HCT116 (cell line): Measurements from ENCODE around the gene EPC1. TPM values are rescaled to one million over a fixed set of nuclear protein-coding genes. Genes with fewer than 3 reads are reported as not detected.

ENCODE experiments used
- ATAC-seq: fragments of 200-7000 bp; cut with Tn5 transposase; 2 replicates; pipeline ENCODE4 v1.9.1; 2020; ENCODE audit warnings: mild to moderate bottlenecking, moderate library complexity
- BruUV-seq: library from RNA; stranded (reverse); fragments of 400-500 nt; replicated peaks from 2 replicates; lab custom pipeline; 2021; lab: Mats Ljungman, UMichigan
- CTCF ChIA-PET: fragments of 300-600 bp; sonication (Branson Sonifier 250); formaldehyde crosslinking; loops from one replicate; lab custom pipeline; 2021; ENCODE audit warnings: antibody characterized with exemption; lab: Charles Lee
- POLR2A ChIA-PET: fragments of 300-600, 350-600 bp; sonication (Branson Sonifier 250); formaldehyde crosslinking; loops from one replicate; lab custom pipeline; 2021; ENCODE audit warnings: antibody characterized with exemption; lab: Charles Lee
- RAD21 ChIA-PET, 2 experiments: fragments of 300-600 bp; sonication (Branson Sonifier 250); formaldehyde crosslinking; loops; one replicate each; lab custom pipeline; 2023; ENCODE audit warnings: low total read pairs in 2 of 2; ENCODE audit not compliant: uncharacterized antibody in 2 of 2, unreplicated experiment in 2 of 2, low non-redundant PET in 1 of 2; lab: Charles Lee
- DNase-seq: peaks from one replicate; pipeline ENCODE4 v3.0.0-alpha.2; 2010; ENCODE audit warnings: low read depth, low spot score
- H2AFZ ChIP-seq: fragments of 200-600 bp; shearing (Covaris generic), sonication (generic); 2 replicates; pipeline ENCODE4 v1.6.1; 2017; ENCODE audit warnings: low read depth, mixed run types, mixed read lengths, antibody characterized with exemption, low read length; ENCODE audit not compliant: poor library complexity, severe bottlenecking
- H3K27ac ChIP-seq: 2 replicates; pipeline ENCODE4 v1.5.1; 2012; ENCODE audit warnings: low read depth, low read length
- H3K27me3 ChIP-seq: fragments of 200-600 bp; sonication (generic); 2 replicates; pipeline ENCODE4 v1.6.1; 2016; ENCODE audit warnings: mixed run types, low read length, mixed read lengths; ENCODE audit not compliant: insufficient read depth
- H3K36me3 ChIP-seq, 2 experiments: fragments of 200-500 bp in 1 of 2; fragments of 200-600 bp in 1 of 2; sonication (Bioruptor generic) in 1 of 2; sonication (generic) in 1 of 2; 2 replicates each; pipeline versions ENCODE4 v1.5.1 to v1.6.1; 2014 to 2016; ENCODE audit warnings: low read length in 2 of 2, inconsistent platforms in 1 of 2, mixed read lengths in 1 of 2, mixed run types in 1 of 2; ENCODE audit not compliant: insufficient read depth in 2 of 2, control insufficient read depth in 1 of 2
- H3K4me1 ChIP-seq, 2 experiments: fragments of 200-600 bp in 1 of 2; sonication (generic) in 1 of 2; 2 replicates each; pipeline versions ENCODE4 v1.5.1 to v1.6.1; 2012 to 2017; ENCODE audit warnings: low read length in 2 of 2, inconsistent platforms in 1 of 2, mild to moderate bottlenecking in 1 of 2, mixed read lengths in 1 of 2, mixed run types in 1 of 2, moderate library complexity in 1 of 2; ENCODE audit not compliant: insufficient read depth in 2 of 2, control insufficient read depth in 1 of 2
- H3K4me2 ChIP-seq: fragments of 200-600 bp; sonication (generic); 2 replicates; pipeline ENCODE4 v1.6.1; 2017; ENCODE audit warnings: mixed run types, low read length, mixed read lengths
- H3K4me3 ChIP-seq, 2 experiments: fragments of 200-600 bp in 1 of 2; sonication (generic) in 1 of 2; replicated peaks in 1 of 2; 2 replicates each; pipeline ENCODE4 v1.5.1; 2011 to 2016; ENCODE audit warnings: low read length in 2 of 2, control low read depth in 1 of 2, low read depth in 1 of 2, mild to moderate bottlenecking in 1 of 2, mixed read lengths in 1 of 2, mixed run types in 1 of 2
- H3K79me2 ChIP-seq: fragments of 200-600 bp; sonication (generic); 2 replicates; pipeline ENCODE4 v1.6.1; 2017; ENCODE audit warnings: mild to moderate bottlenecking, mixed run types, low read length, moderate library complexity, mixed read lengths; ENCODE audit not compliant: insufficient read depth
- H3K9ac ChIP-seq: fragments of 200-600 bp; sonication (generic); 2 replicates; pipeline ENCODE4 v1.6.1; 2016; ENCODE audit warnings: low read length, mixed read lengths
- H3K9me2 ChIP-seq: fragments of 200-600 bp; sonication (generic), shearing (Covaris generic); 2 replicates; pipeline ENCODE4 v1.6.1; 2017; ENCODE audit warnings: mixed run types, mild to moderate bottlenecking, moderate library complexity; ENCODE audit not compliant: insufficient read depth
- H3K9me3 ChIP-seq, 2 experiments: fragments of 200-500 bp in 1 of 2; fragments of 200-600 bp in 1 of 2; sonication (Bioruptor generic) in 1 of 2; sonication (generic) in 1 of 2; 2 replicates each; pipeline ENCODE4 v1.6.1; 2014 to 2017; ENCODE audit warnings: low read length in 2 of 2, mixed read lengths in 2 of 2, inconsistent platforms in 1 of 2, low read depth in 1 of 2, mild to moderate bottlenecking in 1 of 2, mixed run types in 1 of 2, moderate library complexity in 1 of 2; ENCODE audit not compliant: control insufficient read depth in 1 of 2, insufficient read depth in 1 of 2
- H4K20me1 ChIP-seq: fragments of 200-600 bp; sonication (generic), shearing (Covaris generic); 2 replicates; pipeline ENCODE4 v1.6.1; 2017; ENCODE audit warnings: mixed run types, mild to moderate bottlenecking, moderate library complexity; ENCODE audit not compliant: insufficient read depth
- EGR1 ChIP-seq: IDR thresholded peaks from 2 replicates; pipeline ENCODE4 v1.6.1; 2012; ENCODE audit warnings: low read depth
- EZH2 ChIP-seq: fragments of 200-600 bp; sonication (generic); IDR thresholded peaks from 2 replicates; pipeline ENCODE4 v1.6.1; 2017; ENCODE audit warnings: antibody characterized with exemption, mixed run types
- EZH2phosphoT487 ChIP-seq: fragments of 200-600 bp; IDR thresholded peaks from 2 replicates; pipeline ENCODE4 v1.6.1; 2018; ENCODE audit warnings: antibody characterized with exemption, borderline replicate concordance
- REST ChIP-seq: IDR thresholded peaks from 2 replicates; pipeline ENCODE4 v1.6.1; 2012; ENCODE audit warnings: low read depth
- YY1 ChIP-seq: IDR thresholded peaks from 2 replicates; pipeline ENCODE4 v1.6.1; 2011; ENCODE audit warnings: low read length, low read depth, moderate library complexity, mild to moderate bottlenecking; ENCODE audit not compliant: insufficient replicate concordance; ENCODE audit errors: extremely low read depth
- ZFX ChIP-seq: fragments of 450-650 bp; IDR thresholded peaks from 2 replicates; pipeline ENCODE4 v1.6.1; 2017
- ZNF274 ChIP-seq: fragments of 200-500 bp; sonication (Bioruptor generic); IDR thresholded peaks from 2 replicates; pipeline ENCODE4 v1.6.1; 2014; ENCODE audit warnings: mild to moderate bottlenecking, low read depth, low read length, inconsistent platforms
- intact Hi-C: fragments of 100-400 bp; cut with micrococcal nuclease; formaldehyde crosslinking; loops from 2 replicates; pipeline ENCODE4 v1.10.0; 2022
- total RNA-seq: library from RNA; stranded (reverse); gene quantifications from one replicate; pipeline ENCODE4 v1.2.1, GENCODE V29; 2021; ENCODE audit not compliant: unreplicated experiment
- TF ChIP-seq, protein P1 (sequence below): IDR thresholded peaks from 2 replicates; pipeline ENCODE4 v1.6.1; 2012

Gene EPC1
- total RNA-seq, 1 experiment from 2014 or later = 20.1 TPM

GRCh38 chr10:32349199-32349585, 2.2 kb upstream of the EPC1 start:
- H3K4me2 ChIP-seq = no peak overlapping the region
- no peak for ATAC-seq
- BruUV-seq = no TSS peak
- H3K27me3 ChIP-seq = no peaks in the 10 kb centered on the region
- TF ChIP-seq, protein P1, sequence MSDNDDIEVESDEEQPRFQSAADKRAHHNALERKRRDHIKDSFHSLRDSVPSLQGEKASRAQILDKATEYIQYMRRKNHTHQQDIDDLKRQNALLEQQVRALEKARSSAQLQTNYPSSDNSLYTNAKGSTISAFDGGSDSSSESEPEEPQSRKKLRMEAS = no peak
- TF ChIP-seq ZNF274 (no peak), EGR1 (no peak), EZH2phosphoT487 (no peak), REST (no peak), EZH2 (no peak), YY1 (no peak), ZFX (no peak)
- ChIA-PET POLR2A (no interaction called here), RAD21 (no interaction called here), CTCF (interaction anchor here (1.5 kb wide), 1 partner anchor 26 kb away, joined by 3 read pairs; no protein-coding TSS in a partner anchor)
- H3K9ac ChIP-seq = no peak overlapping the region
- H3K9me2 ChIP-seq = no peaks in the 10 kb centered on the region
- peaks cover 19% of the 10 kb centered on the region for H3K79me2 ChIP-seq
- no peak overlapping the region for H3K4me3 ChIP-seq
- no peaks in the 10 kb centered on the region for H4K20me1 ChIP-seq
- DNase-seq = no peak
- H3K9me3 ChIP-seq = no peaks in the 10 kb centered on the region
- H2AFZ ChIP-seq = no peak overlapping the region
- H3K36me3 ChIP-seq = no peaks in the 10 kb centered on the region
- intact Hi-C loops = loop anchor here (5.0 kb wide), 1 partner anchor 658 kb away; no protein-coding TSS in a partner anchor
- no peak overlapping the region for H3K27ac ChIP-seq
- peaks cover 4 to 19% of the 10 kb centered on the region in 2 experiments; a peak in 3 of 4 replicates for H3K4me1 ChIP-seq
